Lower leg skin (tissue), 4 donors: ENCODE results near the gene CFL1. TPM values are rescaled to one million over a fixed set of nuclear protein-coding genes. Genes with fewer than 3 reads are reported as not detected.

Experiments
- DNase-seq, 2 donors: peaks; one replicate each; pipeline ENCODE4 v3.0.0-alpha.2; 2019; ENCODE audit warnings: low spot score in 2 of 2
- H3K4me3 ChIP-seq: fragments of 200-600 bp; sonication (generic); 2 replicates; pipeline ENCODE4 v1.5.1; 2017; ENCODE audit warnings: mild to moderate bottlenecking, low read depth; ENCODE audit not compliant: poor library complexity, severe bottlenecking
- CTCF ChIP-seq, 3 donors: fragments of 450-650 bp; IDR thresholded peaks; one replicate each; pipeline ENCODE4 v1.5.1; 2016; ENCODE audit warnings: antibody characterized with exemption in 3 of 3, mild to moderate bottlenecking in 3 of 3, moderate library complexity in 2 of 3
- POLR2A ChIP-seq, 2 donors: fragments of 450-650 bp; IDR thresholded peaks; one replicate each; pipeline ENCODE4 v1.6.1; 2016 to 2017; ENCODE audit warnings: antibody characterized with exemption in 2 of 2, mild to moderate bottlenecking in 1 of 2, moderate library complexity in 1 of 2
- WGBS, 2 donors: methylation state at CpG; one replicate each; pipeline ENCODE4 v1.1.5; 2018; 5-methylcytosine and 5-hydroxymethylcytosine counted together
- intact Hi-C: fragments of 100-400 bp; cut with DNase I; formaldehyde crosslinking; loops from one replicate; pipeline ENCODE4 v1.15.0; 2023; ENCODE audit warnings: low total_unique reads
- total RNA-seq, 4 donors: library from RNA; depleted of rRNA; stranded (reverse); fragments of >200 nt; gene quantifications; one replicate each; pipeline ENCODE4 v1.1.0, GENCODE V29; 2016

CFL1 gene
- total RNA-seq, 4 donors from 2014 or later: 417 to 706 (median 504) TPM

- TF ChIP-seq CTCF (IDR thresholded peaks at IDR 0.05) (no peak), POLR2A (IDR thresholded peaks at IDR 0.05) (no peak)
- DNase-seq: peak in 1 of 2 donors; percentile 92
- WGBS, 2 donors: 0 to 2% methylated on average over 15 to 16 of the region's 69 CpGs
- H3K4me3 ChIP-seq: peak within 1 kb of the TSS; percentile 49
- intact Hi-C loops: no loop called here
These were observed 14.8 kb upstream of the CFL1 start, which contains the start of gene EFEMP2 for GRCh38 chr11:65872586-65873317. EFEMP2 (minus strand) TSS chr11:65872800; CDS start chr11:65872354, 446 bp downstream.

DNA sequence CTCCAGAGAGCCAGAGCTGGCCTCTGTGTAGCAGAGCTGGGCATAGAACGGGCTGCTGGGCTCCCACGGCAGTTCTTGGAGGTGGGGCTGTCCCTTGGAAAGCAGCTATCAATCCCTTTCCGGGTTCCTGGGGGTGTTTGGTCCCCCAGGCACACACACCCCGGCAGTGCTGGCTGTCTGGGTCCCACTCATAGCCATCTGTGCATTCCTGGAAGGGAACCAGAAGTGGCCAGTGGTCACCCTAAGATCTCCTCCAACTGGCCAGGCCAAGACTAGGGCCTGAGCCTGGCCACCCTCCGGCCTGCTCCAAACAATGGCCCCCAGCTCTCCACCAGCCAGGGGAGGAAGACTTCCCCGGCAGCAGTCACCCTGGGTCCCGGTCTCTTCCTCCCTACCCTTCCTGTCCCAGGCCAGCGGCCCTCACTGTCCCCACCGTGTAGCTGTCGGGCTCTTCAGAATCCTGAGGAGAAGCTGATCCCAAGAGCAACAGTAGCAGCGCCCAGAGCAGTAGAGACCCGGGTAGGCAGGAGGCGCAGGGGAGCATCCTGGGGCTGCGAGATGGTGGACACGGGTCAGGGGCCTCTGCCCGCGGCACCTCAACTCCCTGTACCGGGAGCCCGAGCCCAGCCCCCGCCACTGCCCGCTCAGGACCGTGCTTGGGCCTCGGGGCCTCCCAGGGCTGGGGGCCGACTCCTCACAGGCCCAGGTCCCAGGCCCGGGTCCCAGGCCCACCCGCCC, 14.0 kb upstream of the CFL1 start:
- peak overlapping the region; percentile 18 for H3K4me3 ChIP-seq
- intact Hi-C loops: no loop called here
- DNase-seq: no peak
- TF ChIP-seq POLR2A (IDR thresholded peaks at IDR 0.05) (no peak), CTCF (IDR thresholded peaks at IDR 0.05) (no peak)
- WGBS, 2 donors: 43 to 54% methylated on average over 15 to 20 of the region's 26 CpGs

GRCh38 chr11:65870706-65871681, 13.0 kb upstream of the CFL1 start:
- TF ChIP-seq POLR2A (IDR thresholded peaks at IDR 0.05) (no peak), CTCF (IDR thresholded peaks at IDR 0.05) (no peak)
- H3K4me3 ChIP-seq: no peak overlapping the region
- intact Hi-C loops: no loop called here
- no peak for DNase-seq
- WGBS, 2 donors: 76 to 77% methylated on average over 21 to 24 of the region's 24 CpGs

GRCh38 chr11:65870307-65870658, 12.3 kb upstream of the CFL1 start:
- no peak for DNase-seq
- intact Hi-C loops: no loop called here
- H3K4me3 ChIP-seq: no peak overlapping the region
- TF ChIP-seq POLR2A (IDR thresholded peaks at IDR 0.05): no peak
- TF ChIP-seq CTCF (IDR thresholded peaks at IDR 0.05): no peak
- WGBS, 2 donors: 77 to 82% methylated on average over 10 to 11 of the region's 11 CpGs

DNA sequence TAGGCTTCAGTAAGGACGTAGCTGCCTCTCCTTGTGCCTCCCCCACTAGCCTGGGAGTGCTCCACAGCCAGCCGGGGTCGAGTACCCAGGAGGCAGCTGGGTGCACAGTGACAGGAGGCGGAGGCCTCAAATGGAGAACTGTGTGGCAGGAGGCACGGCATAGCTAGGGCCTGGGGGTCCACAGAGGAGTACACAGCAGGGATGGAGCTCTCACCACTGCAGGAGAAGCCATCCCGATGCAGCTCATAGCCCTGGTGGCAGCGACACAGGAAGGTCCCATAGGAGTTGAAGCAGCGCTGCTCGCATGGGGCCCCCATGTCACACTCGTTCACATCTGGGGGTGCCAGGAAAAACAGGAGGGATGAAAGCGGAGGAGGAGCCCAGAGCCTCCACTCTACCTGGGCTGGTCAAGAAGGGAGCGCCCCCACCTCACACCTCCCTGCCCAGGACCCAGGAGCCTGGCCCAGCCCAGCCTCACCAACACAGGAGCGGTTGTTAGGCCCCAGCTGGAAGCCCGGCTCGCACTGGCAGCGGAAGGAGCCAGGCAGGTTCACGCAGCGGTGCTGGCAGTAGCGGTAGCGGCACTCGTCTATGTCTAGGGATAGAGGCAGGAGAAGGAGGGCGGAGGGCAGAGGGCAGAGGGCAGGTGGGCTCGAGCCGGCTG, 11.8 kb upstream of the CFL1 start:
- DNase-seq: no peak
- WGBS, 2 donors: 75 to 78% methylated on average over 23 to 24 of the region's 24 CpGs
- intact Hi-C loops: no loop called here

More for the DNA sequence above, 11.8 kb upstream of the CFL1 start:
- TF ChIP-seq POLR2A (IDR thresholded peaks at IDR 0.05) (no peak), CTCF (IDR thresholded peaks at IDR 0.05) (no peak)
- H3K4me3 ChIP-seq: no peak overlapping the region
